ENCODE results near the gene TMEM170A. TPM values are rescaled to one million over a fixed set of nuclear protein-coding genes. Genes with fewer than 3 reads are reported as not detected.
A peak's percentile ranks its signal among the peaks of the same experiment; 100 is the strongest.

TMEM170A gene
- total and polyA plus RNA-seq, 2 of the 13 experiments (the other 11 are each of a cell fraction or from before 2014, with no cell fraction given): 35.7 to 39.7 TPM

GRCh38 chr16:75432828-75433731, 31.4 kb downstream of the TMEM170A start, which contains the start of gene CFDP1 (continued):
- TF ChIP-seq ZZZ3 (CRISPR knock-in tag; IDR thresholded peaks at IDR 0.05; ENCODE audit: borderline replicate concordance) (peak; percentile 75; the same call in 1 of the 2 replicates), NFE2L2 (IDR thresholded peaks at IDR 0.05; ENCODE audit: low read length) (no peak), TBP (CRISPR knock-in tag; IDR thresholded peaks at IDR 0.05) (no peak), ZNF720 (CRISPR knock-in tag; IDR thresholded peaks at IDR 0.05) (peak; percentile 92), HNRNPL (IDR thresholded peaks at IDR 0.05; ENCODE audit: low read depth, low read length) (no peak; the same call in 1 of the 2 replicates), MYPOP (CRISPR knock-in tag; IDR thresholded peaks at IDR 0.05) (peak; percentile 71; the same call in 1 of the 2 replicates), ZNF597 (CRISPR knock-in tag; IDR thresholded peaks at IDR 0.05) (no peak), ZNF629 (CRISPR knock-in tag; conservative IDR thresholded peaks at IDR 0.05) (peak; percentile 43; the same call in 1 of the 2 replicates), PAF1 (CRISPR knock-in tag; IDR thresholded peaks at IDR 0.05) (no peak), ZNF530 (CRISPR knock-in tag; IDR thresholded peaks at IDR 0.05; ENCODE audit: low read depth) (peak; percentile 89; the same call in 1 of the 2 replicates), ZNF619 (CRISPR knock-in tag; IDR thresholded peaks at IDR 0.05) (no peak), KDM1A (CRISPR knock-in tag; IDR thresholded peaks at IDR 0.05) (peak; percentile 48; the same call in 1 of the 2 replicates), MTA3 (CRISPR knock-in tag; IDR thresholded peaks at IDR 0.05) (no peak), ZNF33B (CRISPR knock-in tag; IDR thresholded peaks at IDR 0.05) (peak; percentile 88; the same call in 1 of the 2 replicates), NFIB (CRISPR knock-in tag; IDR thresholded peaks at IDR 0.05; ENCODE audit: borderline replicate concordance) (peak; percentile 92; the same call in 1 of the 2 replicates), TEAD2 (CRISPR knock-in tag; IDR thresholded peaks at IDR 0.05) (peak; percentile 91), ZSCAN22 (CRISPR knock-in tag; IDR thresholded peaks at IDR 0.05) (peak; percentile 62), ZNF782 (CRISPR knock-in tag; IDR thresholded peaks at IDR 0.05; ENCODE audit: borderline replicate concordance) (peak; percentile 99), XRCC5 (optimal IDR thresholded peaks at IDR 0.05; ENCODE audit: low read length) (peak; percentile 70), DRAP1 (CRISPR knock-in tag; IDR thresholded peaks at IDR 0.05) (no peak)
- TF ChIP-seq, protein P1, sequence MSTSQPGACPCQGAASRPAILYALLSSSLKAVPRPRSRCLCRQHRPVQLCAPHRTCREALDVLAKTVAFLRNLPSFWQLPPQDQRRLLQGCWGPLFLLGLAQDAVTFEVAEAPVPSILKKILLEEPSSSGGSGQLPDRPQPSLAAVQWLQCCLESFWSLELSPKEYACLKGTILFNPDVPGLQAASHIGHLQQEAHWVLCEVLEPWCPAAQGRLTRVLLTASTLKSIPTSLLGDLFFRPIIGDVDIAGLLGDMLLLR (CRISPR knock-in tag; IDR thresholded peaks at IDR 0.05): peak; percentile 100
- TF ChIP-seq, protein P2, sequence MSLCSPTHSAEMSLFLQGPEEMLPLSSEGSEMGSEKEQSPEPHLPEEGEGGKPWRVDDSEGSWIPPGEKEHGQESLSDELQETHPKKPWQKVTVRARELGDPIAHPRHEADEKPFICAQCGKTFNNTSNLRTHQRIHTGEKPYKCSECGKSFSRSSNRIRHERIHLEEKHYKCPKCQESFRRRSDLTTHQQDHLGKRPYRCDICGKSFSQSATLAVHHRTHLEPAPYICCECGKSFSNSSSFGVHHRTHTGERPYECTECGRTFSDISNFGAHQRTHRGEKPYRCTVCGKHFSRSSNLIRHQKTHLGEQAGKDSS (CRISPR knock-in tag; IDR thresholded peaks at IDR 0.05; ENCODE audit: borderline replicate concordance, low read depth): peak; percentile 97
